A549 (cell line): ENCODE results near the gene SLC6A3. TPM values are rescaled to one million over a fixed set of nuclear protein-coding genes. Genes with fewer than 3 reads are reported as not detected.

Experiments
- ATAC-seq, 2 experiments: fragments of 200-7000 bp in 1 of 2; fragments of >200 bp in 1 of 2; cut with Nextera tagmentation in 1 of 2; cut with Tn5 transposase in 1 of 2; 3 replicates each; pipeline versions ENCODE4 v1.8.0 to v1.9.1; 2018 to 2020; ENCODE audit warnings: mild to moderate bottlenecking in 1 of 2, moderate library complexity in 1 of 2
- CTCF ChIA-PET: fragments of 300-600 bp; sonication (Branson Sonifier 250); formaldehyde crosslinking; extraction: SDS; loops from one replicate; lab custom pipeline; 2021; ENCODE audit warnings: antibody characterized with exemption, inconsistent platforms; lab: Yijun Ruan, JAX
- POLR2A ChIA-PET: fragments of 350-600 bp; formaldehyde crosslinking; extraction: SDS; loops from one replicate; lab custom pipeline; 2021; ENCODE audit warnings: antibody characterized with exemption, inconsistent platforms; lab: Yijun Ruan, JAX
- DNase-seq, 2 experiments: peaks; one replicate each; pipeline versions ENCODE4 v3.0.0 to v3.0.0-alpha.2; 2011 to 2016; ENCODE audit warnings: low read depth in 1 of 2, low spot score in 1 of 2
- FAIRE-seq: peaks from 2 replicates; lab custom pipeline; 2011; peaks lifted over from hg19 to GRCh38; lab: Jason Lieb, UNC
- H3K27ac ChIP-seq, 2 experiments: fragments of >200 bp; sonication (Bioruptor Twin); formaldehyde crosslinking; 3 replicates each; pipeline ENCODE4 v1.5.1; 2016 to 2017
- H3K4me1 ChIP-seq: fragments of >200 bp; sonication (Bioruptor Twin); formaldehyde crosslinking; 3 replicates; pipeline ENCODE4 v1.6.1; 2016
- H3K4me2 ChIP-seq: fragments of >200 bp; sonication (Bioruptor Twin); formaldehyde crosslinking; 3 replicates; pipeline ENCODE4 v1.6.1; 2016
- H3K4me3 ChIP-seq: fragments of >200 bp; sonication (Bioruptor Twin); formaldehyde crosslinking; 3 replicates; pipeline ENCODE4 v1.5.1; 2016
- H3K9me3 ChIP-seq: fragments of >200 bp; sonication (Bioruptor Twin); formaldehyde crosslinking; 3 replicates; pipeline ENCODE4 v1.6.1; 2016
- BCL3 ChIP-seq: fragments of >200 bp; sonication (Bioruptor Twin); formaldehyde crosslinking; IDR thresholded peaks from 3 replicates; pipeline ENCODE4 v1.6.1; 2016
- CBX2 ChIP-seq: fragments of 200-600 bp; sonication (generic); IDR thresholded peaks from 2 replicates; pipeline ENCODE4 v1.6.1; 2016; ENCODE audit warnings: low read depth, mild to moderate bottlenecking, borderline replicate concordance
- CBX8 ChIP-seq: fragments of 200-600 bp; sonication (generic); IDR thresholded peaks from 2 replicates; pipeline ENCODE4 v1.6.1; 2016
- CHD2 ChIP-seq: fragments of 150-350 bp; IDR thresholded peaks from 2 replicates; pipeline ENCODE4 v1.6.1; 2014; ENCODE audit warnings: low read length; ENCODE audit not compliant: partially characterized antibody
- E2F6 ChIP-seq: IDR thresholded peaks from 2 replicates; pipeline ENCODE4 v1.6.1; 2012; ENCODE audit warnings: low read depth, borderline replicate concordance
- EHF ChIP-seq: fragments of 250-450 bp; sonication (Bioruptor Pico); IDR thresholded peaks from 2 replicates; pipeline ENCODE4 v1.5.0; 2020; ENCODE audit warnings: mild to moderate bottlenecking
- ELK1 ChIP-seq: fragments of 150-350 bp; IDR thresholded peaks from 2 replicates; pipeline ENCODE4 v1.6.1; 2014; ENCODE audit warnings: low read depth, mild to moderate bottlenecking, low read length
- ESRRA ChIP-seq: fragments of 150-350 bp; IDR thresholded peaks from 2 replicates; pipeline ENCODE4 v1.6.1; 2014; ENCODE audit warnings: mild to moderate bottlenecking, low read length, borderline replicate concordance
- FOSB ChIP-seq: fragments of 250-450 bp; sonication (Bioruptor Pico); IDR thresholded peaks from 2 replicates; pipeline ENCODE4 v1.5.0; 2020; ENCODE audit warnings: mild to moderate bottlenecking, moderate library complexity
- FOSL2 ChIP-seq, 2 experiments: fragments of 450-650 bp in 1 of 2; fragments of >200 bp in 1 of 2; sonication (Bioruptor Twin) in 1 of 2; formaldehyde crosslinking; IDR thresholded peaks; 2 replicates each; pipeline versions ENCODE4 v1.5.0 to v1.6.1; 2016 to 2020; ENCODE audit warnings: mild to moderate bottlenecking in 1 of 2, moderate library complexity in 1 of 2
- FOXS1 ChIP-seq: fragments of 250-450 bp; sonication (Bioruptor Pico); IDR thresholded peaks from 2 replicates; pipeline ENCODE4 v1.5.0; 2020; ENCODE audit warnings: mild to moderate bottlenecking, moderate library complexity
- GATA3 ChIP-seq: IDR thresholded peaks from 2 replicates; pipeline ENCODE4 v1.6.1; 2012; ENCODE audit warnings: borderline replicate concordance
- HDAC2 ChIP-seq: fragments of 200-600 bp; sonication (generic); IDR thresholded peaks from 2 replicates; pipeline ENCODE4 v1.6.1; 2016
- HES2 ChIP-seq: fragments of >200 bp; sonication (Bioruptor Twin); formaldehyde crosslinking; IDR thresholded peaks from 2 replicates; pipeline ENCODE4 v1.6.1; 2016
- HEYL ChIP-seq: fragments of 250-450 bp; sonication (Bioruptor Pico); IDR thresholded peaks from 2 replicates; pipeline ENCODE4 v1.8.0; 2021; ENCODE audit warnings: mild to moderate bottlenecking, moderate library complexity
- HOXB5 ChIP-seq: fragments of 250-450 bp; sonication (Bioruptor Pico); IDR thresholded peaks from 2 replicates; pipeline ENCODE4 v1.5.0; 2020; ENCODE audit warnings: mild to moderate bottlenecking, moderate library complexity
- JUNB ChIP-seq: fragments of >200 bp; sonication (Bioruptor Twin); formaldehyde crosslinking; IDR thresholded peaks from 2 replicates; pipeline ENCODE4 v1.6.1; 2016
- KDM1A ChIP-seq: fragments of 200-600 bp; sonication (generic); IDR thresholded peaks from 2 replicates; pipeline ENCODE4 v1.6.1; 2016; ENCODE audit warnings: low read depth, mild to moderate bottlenecking
- MAX ChIP-seq: IDR thresholded peaks from 2 replicates; pipeline ENCODE4 v1.6.1; 2012
- NFE2L2 ChIP-seq: fragments of 150-350 bp; conservative IDR thresholded peaks from 2 replicates; pipeline ENCODE4 v1.6.1; 2014; ENCODE audit warnings: low read length
- TFCP2L1 ChIP-seq: fragments of 250-450 bp; sonication (Bioruptor Pico); IDR thresholded peaks from 2 replicates; pipeline ENCODE4 v1.5.0; 2021; ENCODE audit warnings: mild to moderate bottlenecking
- USF2 ChIP-seq: fragments of 450-650 bp; IDR thresholded peaks from 2 replicates; pipeline ENCODE4 v1.6.1; 2014; ENCODE audit warnings: antibody characterized with exemption
- ZC3H11A ChIP-seq: fragments of 450-650 bp; IDR thresholded peaks from 2 replicates; pipeline ENCODE4 v1.6.1; 2014; ENCODE audit warnings: antibody characterized with exemption, mild to moderate bottlenecking
- ZNF302 ChIP-seq: fragments of 250-450 bp; sonication (Bioruptor Pico); IDR thresholded peaks from 2 replicates; pipeline ENCODE4 v1.9.0; 2021; ENCODE audit warnings: inconsistent platforms, mild to moderate bottlenecking, moderate library complexity
- WGBS: methylation state at CpG from one replicate; pipeline ENCODE4 v1.1.6; 2017; ENCODE audit errors: missing lambda C conversion rate; 5-methylcytosine and 5-hydroxymethylcytosine counted together
- polyA plus RNA-seq, 4 experiments: library from polyadenylated mRNA; depleted of rRNA in 3 of 4; stranded (reverse); fragments of >200 nt; fragmentation: RNase III in 1 of 4; extraction: RNeasy Plus Mini Kit Qiagen cat#74134 plus additional on column Dnase treatment in 1 of 4; gene quantifications; 2 replicates in 3 of 4; 3 replicates in 1 of 4; pipeline ENCODE4 v1.2.3, GENCODE V29; 2011 to 2017

The SLC6A3 gene
- polyA plus RNA-seq, 2 of the 4 experiments (the other 2 are of a cell fraction) = 0.05 to 0.06 TPM

GRCh38 chr5:1493413-1493812 lies 48.2 kb upstream of the SLC6A3 start:
- Histone ChIP-seq H3K4me1 (peaks cover 10% of the 10 kb centered on the region; the same call in 1 of the 3 replicates), H3K9me3 (no peaks in the 10 kb centered on the region), H3K4me2 (no peak overlapping the region), H3K4me3 (no peak overlapping the region), H3K27ac (no peak overlapping the region)
- WGBS = 86% methylated on average over 13 of the region's 16 CpGs
- DNase-seq (no peak), FAIRE-seq (no peak), ATAC-seq (no peak)
- ChIA-PET CTCF (interaction anchor here (1.1 to 1.3 kb wide), 2 partner anchors 13 to 23 kb away, joined by 3 to 4 read pairs; no protein-coding TSS in a partner anchor), POLR2A (no interaction called here)
- TF ChIP-seq BCL3 (no peak), ZC3H11A (no peak), NFE2L2 (no peak), HOXB5 (CRISPR knock-in tag) (no peak), FOSL2 (IDR thresholded peaks at IDR 0.05) (no peak), FOSL2 (CRISPR knock-in tag; IDR thresholded peaks at IDR 0.05) (no peak), GATA3 (no peak), CBX8 (no peak), HES2 (no peak), ZNF302 (CRISPR knock-in tag) (no peak), USF2 (no peak), KDM1A (no peak), ELK1 (no peak), HEYL (no peak), HDAC2 (no peak), FOXS1 (CRISPR knock-in tag) (no peak), EHF (no peak), JUNB (no peak), CBX2 (no peak), TFCP2L1 (no peak), E2F6 (no peak)

- H3K4me2 ChIP-seq = no peak overlapping the region
- H3K4me1 ChIP-seq = peaks cover 10% of the 10 kb centered on the region; the same call in 1 of the 3 replicates
- FAIRE-seq = no peak
- WGBS = 91% methylated on average over 12 of the region's 12 CpGs
- CTCF ChIA-PET = interaction anchor here (0.9 to 1.5 kb wide), 4 partner anchors 13 to 23 kb away, joined by 3 to 5 read pairs (median 4); no protein-coding TSS in a partner anchor
- no peak overlapping the region for H3K4me3 ChIP-seq
- no peak overlapping the region for H3K27ac ChIP-seq
- H3K9me3 ChIP-seq = no peaks in the 10 kb centered on the region
- TF ChIP-seq JUNB = no peak
- TF ChIP-seq ESRRA = no peak
- no peak for TF ChIP-seq CBX8
- TF ChIP-seq FOSB (CRISPR knock-in tag) = no peak
- TF ChIP-seq E2F6 = no peak
- TF ChIP-seq FOSL2 (IDR thresholded peaks at IDR 0.05) = no peak
- TF ChIP-seq FOSL2 (CRISPR knock-in tag; IDR thresholded peaks at IDR 0.05) = no peak
- no peak for TF ChIP-seq CHD2
- no peak for TF ChIP-seq GATA3
- no peak for TF ChIP-seq ZC3H11A
- no peak for TF ChIP-seq MAX
- no peak for TF ChIP-seq HES2
- no peak for DNase-seq
- ATAC-seq = peak in 1 of 2 experiments; percentile 15; a peak in 1 of 6 replicates
- POLR2A ChIA-PET = no interaction called here
These were observed 47.5 kb upstream of the SLC6A3 start for GRCh38 chr5:1492757-1493156.
